ENCODE data around the gene PTPN14.

- no peak for TF ChIP-seq TCF4 (CRISPR knock-in tag; IDR thresholded peaks at IDR 0.05; ENCODE audit: borderline replicate concordance)
- TF ChIP-seq ESRRG (CRISPR knock-in tag; IDR thresholded peaks at IDR 0.05), result no peak
- TF ChIP-seq ZNF70 (CRISPR knock-in tag; IDR thresholded peaks at IDR 0.05), result no peak
- TF ChIP-seq ZC3H10 (CRISPR knock-in tag; IDR thresholded peaks at IDR 0.05), result no peak
- TF ChIP-seq POU6F1 (CRISPR knock-in tag; IDR thresholded peaks at IDR 0.05; ENCODE audit: borderline replicate concordance, low read depth), result no peak
- no peak for TF ChIP-seq ZFP3 (CRISPR knock-in tag; IDR thresholded peaks at IDR 0.05)
- no peak for TF ChIP-seq TSHZ2 (CRISPR knock-in tag; IDR thresholded peaks at IDR 0.05)
- TF ChIP-seq PATZ1 (CRISPR knock-in tag; IDR thresholded peaks at IDR 0.05; ENCODE audit: borderline replicate concordance), result no peak
- no peak for TF ChIP-seq CSDC2 (CRISPR knock-in tag; IDR thresholded peaks at IDR 0.05)
- TF ChIP-seq BACH2 (CRISPR knock-in tag; IDR thresholded peaks at IDR 0.05; ENCODE audit: borderline replicate concordance), result no peak
- no peak for TF ChIP-seq ISL1 (CRISPR knock-in tag; IDR thresholded peaks at IDR 0.05)
These were observed 151.3 kb downstream of the PTPN14 start for GRCh38 chr1:214400131-214400530.

All from SK-N-SH treated with all-trans-retinoic acid at 6 μM for 48 hours (cell line).